LHCN-M2 (cell line): ENCODE measurements around the gene PCCB. TPM values are rescaled to one million over a fixed set of nuclear protein-coding genes. Genes with fewer than 3 reads are reported as not detected.
"Not testable (repeated sequence)": the region's sequence is repeated elsewhere in the genome, so short reads cannot be mapped to it uniquely, and the experiment has no call there.

Source experiments
- DNase-seq: peaks from one replicate; pipeline ENCODE4 v3.0.0-alpha.2; 2012; ENCODE audit warnings: low read depth
- total RNA-seq: library from RNA; depleted of rRNA; stranded (reverse); fragments of >200 nt; gene quantifications from 2 replicates; pipeline ENCODE4 v1.2.3, GENCODE V29; 2014

PCCB gene
- total RNA-seq, 1 experiment from 2014 or later: 45.0 TPM

DNA sequence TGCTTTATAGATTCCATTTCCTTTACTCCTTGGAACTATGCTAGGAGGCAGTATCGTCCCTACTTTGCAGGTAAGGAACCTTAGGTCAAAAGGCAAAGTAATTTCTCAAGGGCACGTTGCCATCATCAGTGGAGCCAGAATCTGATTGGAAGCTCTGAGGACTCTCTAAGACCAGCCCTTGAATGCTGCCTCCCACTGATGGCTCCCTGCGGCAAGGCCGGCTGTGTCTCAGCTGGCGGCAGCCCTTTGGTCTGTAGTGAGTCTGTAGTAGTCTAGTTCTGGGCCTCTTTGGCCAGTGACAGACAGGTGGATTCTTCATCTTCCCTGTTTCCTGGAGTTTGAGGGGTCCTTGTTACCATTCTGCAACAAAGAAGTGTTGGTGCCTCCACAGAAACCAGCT, 76.2 kb downstream of the PCCB start:
- no peak for DNase-seq

DNA sequence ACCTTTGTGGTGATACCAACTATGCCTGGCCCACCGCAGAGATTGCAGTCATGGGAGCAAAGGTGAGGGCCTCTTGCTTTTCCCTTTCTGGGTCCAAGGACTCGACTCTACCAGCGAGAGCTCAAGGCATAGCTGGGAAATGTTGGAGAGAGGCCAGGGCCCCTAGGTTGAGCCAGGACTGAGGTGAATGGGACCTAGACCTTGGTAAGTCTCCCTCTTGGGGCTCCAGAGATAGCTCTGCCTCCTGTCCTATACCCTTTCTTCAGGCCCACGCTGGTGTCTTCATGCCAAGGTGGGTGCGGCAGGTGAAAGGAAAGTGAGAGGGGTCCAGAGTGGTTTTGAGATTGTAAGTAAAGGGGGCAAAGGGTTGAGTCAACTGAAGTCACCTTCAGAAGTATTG, 77.5 kb downstream of the PCCB start:
- no peak for DNase-seq

DNA sequence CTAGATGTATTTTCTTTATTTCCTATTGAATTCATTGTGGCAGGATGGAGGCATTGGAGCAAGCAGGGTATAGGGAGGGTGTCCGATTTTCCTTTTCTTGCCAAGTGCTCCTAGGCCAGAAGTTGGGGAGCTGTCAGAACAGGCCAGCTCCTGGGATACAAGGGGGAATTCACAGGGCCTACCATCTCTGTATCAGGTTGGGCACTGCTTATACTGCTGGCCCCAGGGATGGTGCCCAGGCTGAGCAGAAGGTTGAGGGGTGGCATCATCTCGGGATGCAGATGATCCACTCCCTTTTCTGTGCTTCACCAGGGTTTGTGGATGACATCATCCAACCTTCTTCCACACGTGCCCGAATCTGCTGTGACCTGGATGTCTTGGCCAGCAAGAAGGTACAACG, 79.5 kb downstream of the PCCB start:
- no peak for DNase-seq

DNA sequence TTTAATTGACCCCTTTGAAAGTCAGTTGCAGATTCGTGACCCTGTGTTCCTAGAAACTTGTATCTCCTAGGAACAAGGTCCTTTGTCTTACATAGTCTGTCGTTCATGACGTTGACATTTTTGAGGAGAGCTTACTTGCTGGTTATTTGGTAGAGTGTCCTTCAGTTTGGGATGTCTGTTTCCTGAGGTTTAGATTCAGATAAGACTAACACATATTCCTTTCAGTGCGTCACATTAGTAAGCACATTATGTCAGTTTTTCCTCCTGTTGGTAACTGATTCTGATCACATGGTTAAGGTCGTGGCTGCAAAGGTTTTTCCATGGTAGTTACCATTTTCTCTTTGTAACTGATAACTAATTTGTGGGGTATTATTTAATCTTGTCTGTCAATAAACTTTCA, 80.8 kb downstream of the PCCB start:
- no peak for DNase-seq

DNA sequence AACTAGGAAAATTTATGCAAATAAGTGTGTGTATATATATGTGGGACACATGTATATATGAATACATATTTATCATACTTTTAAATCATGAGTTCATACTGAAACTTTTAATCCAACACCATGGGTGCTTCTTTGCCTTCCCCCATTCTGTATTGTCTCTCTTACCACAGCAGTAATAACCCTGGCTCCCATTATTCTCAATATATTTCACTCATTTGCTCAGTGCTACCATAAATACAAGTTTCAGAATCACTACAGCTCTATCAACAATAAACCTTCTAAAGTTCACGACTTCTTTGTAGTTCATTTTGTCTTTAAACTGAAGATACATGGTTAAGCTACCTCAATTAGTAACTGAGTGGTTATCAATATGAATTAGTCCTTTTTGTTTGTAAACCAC, 82.2 kb downstream of the PCCB start:
- no peak for DNase-seq

DNA sequence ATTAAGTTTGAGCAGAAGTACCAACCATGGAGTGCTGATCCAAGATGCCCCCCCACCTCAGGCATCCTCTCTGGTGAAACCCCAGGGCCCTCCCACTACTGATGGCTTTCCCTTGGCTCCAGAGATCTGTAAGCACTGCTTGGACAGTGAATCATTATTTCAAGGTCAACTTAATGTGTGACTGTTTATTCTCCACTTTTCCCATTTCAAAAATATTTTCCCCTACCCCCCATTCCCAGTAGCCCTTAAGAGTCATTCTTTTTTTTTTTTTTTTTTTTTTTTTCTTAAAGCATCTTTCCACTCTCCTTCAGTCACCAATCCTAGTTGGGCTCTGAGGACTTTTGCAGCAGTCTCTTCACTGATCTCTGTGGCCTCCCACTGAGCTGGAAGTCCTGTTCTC, 82.6 kb downstream of the PCCB start:
- peak; percentile 59 for DNase-seq

DNA sequence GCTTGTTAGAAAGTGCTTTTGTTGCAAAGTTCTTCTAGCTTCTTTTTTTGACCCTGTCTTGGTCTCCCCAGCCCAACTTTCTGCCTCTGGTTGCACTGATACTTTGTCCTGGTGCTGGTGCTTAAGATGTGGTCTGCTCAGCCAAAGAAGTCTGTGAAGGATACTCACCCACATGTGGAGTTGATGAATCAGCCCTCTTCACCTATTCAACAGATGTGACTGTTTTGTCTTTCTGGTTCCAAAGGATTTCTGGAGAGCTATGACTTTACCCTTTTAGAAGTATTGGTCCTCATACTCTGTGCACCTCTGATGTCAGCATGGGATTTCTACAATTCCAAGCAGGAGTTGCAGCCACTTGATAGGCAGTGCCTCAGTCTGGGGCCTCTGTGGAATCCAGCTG, 84.1 kb downstream of the PCCB start:
- DNase-seq: no peak

DNA sequence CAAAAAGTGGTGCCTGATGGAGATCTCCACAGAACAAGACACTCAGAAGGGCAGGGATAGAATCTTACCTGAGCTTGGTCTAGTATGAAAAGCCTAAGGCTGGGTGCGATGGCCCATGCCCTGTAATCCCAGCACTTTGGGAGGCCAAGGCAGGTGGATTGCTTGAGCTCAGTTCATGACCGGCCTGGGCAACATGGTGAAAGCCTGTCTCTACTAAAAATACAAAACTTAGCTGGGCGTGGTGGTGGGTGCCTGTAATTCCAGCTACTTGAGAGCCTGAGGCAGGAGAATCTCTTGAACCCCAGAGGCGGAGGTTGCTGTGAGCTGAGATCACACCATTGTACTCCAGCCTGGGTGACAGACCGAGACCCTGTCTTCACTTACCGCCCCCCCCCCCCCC, 84.6 kb downstream of the PCCB start:
- not testable (repeated sequence) for DNase-seq

DNA sequence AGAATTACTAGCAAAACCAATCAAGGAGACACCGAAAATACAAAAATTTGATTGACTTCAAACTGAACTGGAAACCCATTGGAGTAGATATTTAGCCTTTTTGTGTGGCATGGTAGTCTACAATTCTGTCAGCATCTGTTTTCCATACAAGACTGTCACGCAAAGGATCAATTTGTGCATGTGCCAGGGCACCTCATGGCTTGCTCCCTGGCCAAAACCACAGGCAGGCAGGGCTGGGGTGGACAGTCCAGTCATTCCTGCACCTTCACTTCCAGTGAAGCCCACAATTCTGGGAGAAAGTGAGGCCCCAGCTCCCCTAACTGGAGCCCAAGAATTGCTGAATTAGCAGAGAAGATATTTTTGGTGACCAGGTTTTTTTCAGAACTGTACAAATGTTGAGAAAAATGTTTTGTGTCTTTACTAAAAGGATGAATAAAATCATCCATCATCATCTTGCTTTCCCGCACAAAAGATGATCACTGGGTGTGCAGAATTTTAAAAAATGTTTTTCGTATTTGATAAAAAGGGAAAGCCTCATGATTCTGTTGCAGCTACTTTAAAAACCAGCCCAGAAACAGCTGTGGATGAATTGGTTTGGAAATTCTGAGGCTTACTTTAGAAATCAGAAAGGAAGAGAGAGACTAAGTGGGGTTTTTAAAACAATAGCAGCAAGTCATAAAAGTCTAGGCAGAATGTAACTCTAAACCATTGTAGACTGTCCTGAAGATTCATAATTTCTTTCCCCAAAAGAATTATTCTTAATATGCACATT, 86.4 kb downstream of the PCCB start:
- DNase-seq: peak; percentile 78

DNA sequence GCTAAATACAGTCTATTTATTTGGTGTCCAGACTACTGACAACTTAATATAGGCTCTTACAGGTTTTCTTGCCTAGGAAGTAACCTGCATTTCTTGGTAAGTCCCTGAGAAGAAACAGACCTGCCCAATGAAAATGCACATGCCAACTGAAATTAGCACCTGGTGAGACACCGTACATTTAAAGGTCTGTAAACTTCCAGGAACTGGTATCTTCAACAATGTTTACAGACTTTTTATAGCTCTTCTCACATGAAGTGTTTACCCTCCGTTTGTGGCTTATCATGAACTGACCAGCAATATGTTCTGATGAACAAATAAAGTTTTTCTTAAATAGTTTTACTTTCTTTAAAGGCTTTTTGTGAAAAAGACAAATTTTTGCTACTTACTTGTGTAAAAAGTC, 93.3 kb downstream of the PCCB start:
- DNase-seq: no peak

DNA sequence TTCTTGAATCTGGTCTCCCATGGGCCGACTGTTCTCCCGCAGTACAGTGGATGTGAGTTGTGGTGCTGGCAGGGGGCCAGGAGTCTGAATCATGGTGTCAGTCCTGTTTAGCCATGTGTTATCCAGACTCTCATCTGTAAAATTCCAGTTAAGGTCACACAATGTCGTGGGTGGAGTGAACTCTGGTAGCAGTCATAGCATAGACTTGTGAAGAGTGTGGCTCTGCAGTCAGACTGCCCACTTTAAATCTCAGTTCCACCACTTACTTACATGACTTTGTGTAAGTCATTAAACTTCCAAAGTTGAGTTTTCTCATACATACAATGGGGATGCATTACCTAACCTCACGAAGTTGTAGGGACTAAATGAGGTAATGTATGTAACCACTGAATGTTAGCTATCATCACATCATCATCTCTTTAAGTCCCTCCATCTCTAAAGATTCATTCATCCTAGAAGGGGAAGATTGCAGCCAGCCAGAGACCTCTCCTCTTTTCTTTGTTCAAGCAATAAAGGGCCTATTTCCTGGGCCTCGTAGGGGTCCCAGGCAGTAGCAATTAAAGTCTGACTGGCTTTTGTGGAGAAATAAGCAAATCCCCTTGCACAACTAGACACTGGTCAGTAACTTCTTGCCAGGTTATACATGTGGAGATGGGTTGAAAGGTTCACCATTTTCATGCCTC, 93.9 kb downstream of the PCCB start:
- DNase-seq: peak; percentile 95

DNA sequence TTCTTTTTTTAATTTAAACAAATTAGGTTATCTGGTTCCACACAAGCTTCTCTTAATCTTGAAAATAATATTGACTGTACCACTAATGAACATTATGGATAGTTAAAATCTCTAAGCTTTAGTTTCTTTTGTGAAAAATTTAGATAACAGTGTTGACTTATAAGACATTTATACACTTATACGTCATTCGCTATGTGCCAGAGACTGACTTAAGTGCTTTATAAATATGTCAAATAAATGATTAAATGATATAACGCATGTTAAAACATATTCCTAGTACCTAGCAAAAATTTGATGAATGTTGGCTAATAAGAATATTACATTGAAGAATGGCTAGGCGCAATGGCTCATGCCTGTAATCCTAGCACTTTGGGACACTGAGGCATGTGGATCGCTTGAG, 96.3 kb downstream of the PCCB start:
- no peak for DNase-seq

DNA sequence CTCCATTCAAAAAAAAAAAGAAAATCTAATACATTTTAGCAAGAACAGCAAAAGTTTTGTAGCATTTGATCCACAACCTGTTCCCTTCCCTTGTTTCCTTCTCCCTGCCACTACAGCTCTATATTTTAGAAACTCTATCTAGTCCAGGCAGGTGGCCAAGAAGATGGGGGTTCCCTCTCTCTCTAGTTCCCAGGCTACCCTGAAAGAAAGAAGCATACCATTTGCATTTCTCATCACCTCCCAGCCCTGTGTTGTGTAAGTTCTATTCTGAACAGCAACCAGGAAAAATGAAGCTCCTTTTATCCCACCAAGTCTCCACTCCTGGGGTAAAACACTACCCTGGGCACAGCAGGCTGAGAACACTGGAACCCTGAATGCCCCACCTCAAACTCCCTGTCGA, 100.0 kb downstream of the PCCB start:
- peak; percentile 90 for DNase-seq

DNA sequence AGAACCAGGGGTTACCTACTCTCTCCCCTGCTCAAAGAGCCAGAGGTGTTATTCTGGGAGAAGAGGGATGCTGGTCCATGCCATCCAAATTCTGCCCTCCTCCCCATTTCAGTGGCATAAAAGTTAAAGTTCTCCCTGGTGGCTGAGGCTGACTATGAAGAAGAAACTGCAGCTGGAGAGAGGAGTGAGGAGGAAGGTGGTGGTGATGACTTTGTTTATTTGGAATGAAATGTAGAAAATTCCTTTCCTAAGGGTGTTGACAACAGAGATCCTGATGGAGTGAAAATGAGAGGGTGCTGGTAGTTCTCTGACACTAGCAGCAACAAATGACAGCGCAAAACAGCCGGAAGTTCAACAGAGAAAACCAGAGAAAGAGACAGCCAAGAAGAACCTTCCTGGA, 100.4 kb downstream of the PCCB start:
- DNase-seq: no peak

DNA sequence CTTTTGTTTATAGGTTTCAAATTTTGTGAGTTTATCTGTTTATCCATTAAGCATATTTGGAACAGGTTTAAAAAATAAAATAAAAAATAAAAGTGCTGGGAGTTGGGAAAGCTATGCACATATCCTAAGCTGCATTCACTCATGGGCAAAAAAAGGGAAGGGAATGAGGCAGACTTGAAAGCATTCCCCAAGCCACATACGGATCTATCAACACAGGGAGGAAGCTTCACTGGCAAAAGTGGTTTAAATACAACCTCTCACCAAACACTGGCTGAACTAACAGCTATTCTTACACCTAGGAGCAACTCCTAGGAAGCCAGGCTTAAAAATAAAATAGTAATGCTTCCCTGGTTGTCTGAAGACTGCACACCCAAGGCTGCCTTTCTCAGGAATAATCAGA, 101.2 kb downstream of the PCCB start:
- no peak for DNase-seq

DNA sequence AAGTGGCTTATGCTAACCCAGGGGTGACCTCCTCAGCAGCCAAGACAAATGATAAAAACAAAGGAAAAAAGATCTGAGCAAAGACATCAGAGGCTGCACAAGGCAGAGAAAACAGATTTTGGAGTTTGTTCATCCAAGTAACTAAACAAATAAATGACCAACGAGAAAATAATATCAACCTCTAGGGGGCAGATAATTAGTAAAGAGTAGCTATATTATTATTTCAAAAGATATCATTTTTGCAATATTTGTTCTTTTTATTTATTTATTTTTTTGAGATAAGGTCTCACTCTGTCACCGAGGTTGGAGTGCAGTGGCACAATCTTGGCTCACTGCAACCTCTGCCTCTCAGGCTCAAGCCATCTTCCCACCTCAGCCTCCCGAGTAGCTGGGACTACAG, 101.8 kb downstream of the PCCB start:
- DNase-seq: no peak

DNA sequence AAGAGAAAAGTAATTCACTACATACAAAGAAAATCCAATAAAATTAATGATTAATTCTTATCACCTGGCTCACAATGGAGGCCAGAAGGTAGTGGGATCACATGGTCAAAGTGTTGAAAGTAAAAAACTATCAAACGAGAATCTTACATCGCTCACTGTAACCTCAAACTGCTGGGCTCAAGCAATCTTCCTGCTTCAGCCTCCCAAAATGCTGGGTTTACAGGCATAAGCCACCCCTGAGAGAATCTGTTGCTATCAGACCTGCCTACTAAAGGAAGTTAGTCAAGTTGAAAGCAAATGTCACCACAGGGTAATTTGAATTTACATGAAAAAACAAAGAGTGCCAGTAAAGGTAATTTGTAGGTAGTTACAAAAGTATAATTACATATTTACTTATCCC, 103.3 kb downstream of the PCCB start:
- DNase-seq: no peak

DNA sequence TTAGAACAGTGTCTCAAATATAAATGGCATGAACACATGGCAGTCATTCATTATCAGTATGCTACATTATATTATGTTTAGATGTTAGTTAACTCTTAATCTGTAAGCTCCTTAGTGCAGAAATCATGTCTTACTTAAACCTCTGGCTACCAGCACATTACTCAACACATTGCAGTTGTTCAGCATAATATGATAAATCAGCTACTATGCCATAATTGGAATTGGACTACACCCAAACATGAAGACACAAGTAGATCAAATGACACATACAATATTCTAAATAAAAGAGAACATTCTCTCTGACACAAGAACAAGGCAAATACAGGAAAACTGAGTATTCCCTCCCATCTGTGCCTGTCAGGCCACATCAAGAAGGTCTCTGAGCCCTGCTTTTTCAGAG, 116.1 kb downstream of the PCCB start:
- peak; percentile 64 for DNase-seq

DNA sequence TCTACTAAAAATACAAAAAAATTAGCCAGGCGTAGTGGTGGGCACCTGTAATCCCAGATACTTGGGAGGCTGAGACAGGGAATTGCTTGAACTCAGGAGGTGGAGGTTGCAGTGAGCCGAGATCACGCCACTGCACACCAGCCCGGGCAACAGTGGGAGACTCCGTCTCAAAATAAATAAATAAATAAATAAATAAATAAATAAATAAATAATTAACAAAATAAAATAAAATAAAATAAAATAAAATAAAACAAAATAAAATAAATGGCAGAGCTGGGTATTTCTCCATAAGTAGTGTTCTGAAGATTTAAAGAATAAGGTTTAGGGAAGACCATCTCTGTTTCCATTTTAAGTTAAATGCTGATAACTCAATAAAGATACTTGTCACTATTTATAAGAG, 125.7 kb downstream of the PCCB start:
- not testable (repeated sequence) for DNase-seq

DNA sequence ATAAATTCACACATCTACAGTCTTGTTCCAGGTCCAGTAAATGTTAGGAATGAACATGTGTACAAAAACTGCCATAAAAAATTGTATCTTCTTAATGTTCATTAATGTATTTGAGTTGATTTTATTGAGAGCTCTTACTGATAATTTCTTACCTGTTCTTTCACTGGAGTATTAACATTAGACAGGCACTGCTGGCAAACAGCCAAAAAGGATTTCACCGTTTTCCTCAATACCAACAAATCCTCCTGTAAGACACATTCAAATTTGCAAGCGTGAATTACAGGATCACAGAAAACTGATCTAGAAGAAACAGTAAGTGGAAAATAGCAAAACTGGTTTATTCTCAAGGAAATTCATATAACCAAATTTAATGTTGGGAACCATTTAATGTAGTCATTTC, 127.4 kb downstream of the PCCB start:
- no peak for DNase-seq

DNA sequence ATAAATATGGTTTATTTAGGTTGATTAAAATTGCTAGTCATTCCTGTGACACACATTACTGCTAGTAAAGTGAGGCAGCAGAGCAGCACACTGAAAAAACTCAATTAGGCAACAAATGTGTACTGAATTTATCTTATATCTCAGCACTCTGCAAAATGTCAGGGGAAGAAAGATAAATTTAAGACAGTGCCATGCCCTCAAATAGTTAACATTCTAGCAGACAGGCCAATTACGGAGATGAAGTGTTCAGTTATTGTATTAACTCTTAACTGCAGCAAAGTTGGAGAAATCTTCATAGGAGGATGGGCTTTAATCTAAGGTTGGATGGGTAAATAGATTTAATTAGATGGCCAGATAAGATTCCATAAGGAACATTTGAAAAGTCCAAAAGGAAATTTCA, 127.9 kb downstream of the PCCB start:
- DNase-seq: no peak
